GM06990 (cell line): ENCODE results near the gene CAMK2N1.

Experiments used
- DNase-seq: peaks from one replicate; pipeline ENCODE4 v3.0.0-alpha.2; 2011; ENCODE audit not compliant: insufficient read length; ENCODE audit errors: extremely low read depth
- H3K27me3 ChIP-seq: replicated peaks from 2 replicates; pipeline ENCODE4 v1.6.0; 2011; ENCODE audit warnings: low read length; ENCODE audit not compliant: control insufficient read depth, insufficient read depth
- H3K36me3 ChIP-seq: 2 replicates; pipeline ENCODE4 v1.5.1; 2011; ENCODE audit warnings: low read length; ENCODE audit not compliant: control insufficient read depth, insufficient read depth
- H3K4me3 ChIP-seq: replicated peaks from 2 replicates; pipeline ENCODE4 v1.5.1; 2011; ENCODE audit warnings: low read depth, mild to moderate bottlenecking, control low read depth, low read length
- TF ChIP-seq, protein P1 (sequence below): IDR thresholded peaks from 2 replicates; pipeline ENCODE4 v1.5.1; 2011; ENCODE audit warnings: low read length, control low read depth, mild to moderate bottlenecking, inconsistent platforms; ENCODE audit not compliant: insufficient read depth, poor library complexity, severe bottlenecking

CAMK2N1 gene

DNA sequence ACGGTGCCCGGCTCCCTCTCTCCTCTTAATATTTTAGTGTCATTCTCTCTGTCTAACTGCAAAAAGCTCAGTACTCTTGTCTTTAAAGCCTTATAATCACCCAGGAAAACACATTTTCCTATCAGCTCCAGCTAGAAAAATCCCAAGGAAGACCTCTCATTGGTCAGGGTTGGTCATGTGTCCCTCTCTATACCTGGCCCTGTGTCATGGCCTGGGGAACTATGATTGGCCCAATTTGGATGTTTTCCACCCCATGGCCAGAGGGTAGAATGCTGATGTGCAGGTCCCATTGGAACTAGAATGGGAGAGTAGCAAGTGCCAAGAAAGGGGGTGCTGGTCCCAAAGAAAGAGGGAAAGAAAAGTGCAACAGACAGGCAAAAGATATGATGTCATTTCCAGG lies 27.3 kb downstream of the CAMK2N1 start:
- Histone ChIP-seq H3K27me3 (no peaks in the 10 kb centered on the region), H3K4me3 (no peak overlapping the region), H3K36me3 (no peaks in the 10 kb centered on the region)
- TF ChIP-seq, protein P1, sequence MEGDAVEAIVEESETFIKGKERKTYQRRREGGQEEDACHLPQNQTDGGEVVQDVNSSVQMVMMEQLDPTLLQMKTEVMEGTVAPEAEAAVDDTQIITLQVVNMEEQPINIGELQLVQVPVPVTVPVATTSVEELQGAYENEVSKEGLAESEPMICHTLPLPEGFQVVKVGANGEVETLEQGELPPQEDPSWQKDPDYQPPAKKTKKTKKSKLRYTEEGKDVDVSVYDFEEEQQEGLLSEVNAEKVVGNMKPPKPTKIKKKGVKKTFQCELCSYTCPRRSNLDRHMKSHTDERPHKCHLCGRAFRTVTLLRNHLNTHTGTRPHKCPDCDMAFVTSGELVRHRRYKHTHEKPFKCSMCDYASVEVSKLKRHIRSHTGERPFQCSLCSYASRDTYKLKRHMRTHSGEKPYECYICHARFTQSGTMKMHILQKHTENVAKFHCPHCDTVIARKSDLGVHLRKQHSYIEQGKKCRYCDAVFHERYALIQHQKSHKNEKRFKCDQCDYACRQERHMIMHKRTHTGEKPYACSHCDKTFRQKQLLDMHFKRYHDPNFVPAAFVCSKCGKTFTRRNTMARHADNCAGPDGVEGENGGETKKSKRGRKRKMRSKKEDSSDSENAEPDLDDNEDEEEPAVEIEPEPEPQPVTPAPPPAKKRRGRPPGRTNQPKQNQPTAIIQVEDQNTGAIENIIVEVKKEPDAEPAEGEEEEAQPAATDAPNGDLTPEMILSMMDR: no peak
- DNase-seq: no peak

DNA sequence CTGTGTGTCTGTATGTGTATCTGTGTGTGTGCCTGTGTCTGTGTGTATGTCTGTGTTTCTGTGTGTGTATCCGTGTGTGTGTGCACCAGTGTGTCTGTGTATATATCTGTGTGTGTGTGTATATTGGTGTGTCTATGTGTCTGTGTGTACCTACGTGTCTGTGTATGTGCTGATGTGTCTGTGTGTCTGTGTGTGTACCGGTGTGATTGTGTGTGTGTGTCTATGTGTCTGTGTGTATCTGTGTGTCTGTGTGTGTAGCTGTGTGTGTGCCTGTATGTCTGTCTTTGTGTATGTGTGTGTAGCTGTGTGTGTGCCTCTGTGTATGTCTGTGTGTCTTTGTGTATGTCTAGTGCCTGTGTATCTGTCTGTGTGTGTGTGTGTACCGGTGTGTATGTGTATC lies 32.0 kb downstream of the CAMK2N1 start:
- TF ChIP-seq, protein P1: no peak

DNA sequence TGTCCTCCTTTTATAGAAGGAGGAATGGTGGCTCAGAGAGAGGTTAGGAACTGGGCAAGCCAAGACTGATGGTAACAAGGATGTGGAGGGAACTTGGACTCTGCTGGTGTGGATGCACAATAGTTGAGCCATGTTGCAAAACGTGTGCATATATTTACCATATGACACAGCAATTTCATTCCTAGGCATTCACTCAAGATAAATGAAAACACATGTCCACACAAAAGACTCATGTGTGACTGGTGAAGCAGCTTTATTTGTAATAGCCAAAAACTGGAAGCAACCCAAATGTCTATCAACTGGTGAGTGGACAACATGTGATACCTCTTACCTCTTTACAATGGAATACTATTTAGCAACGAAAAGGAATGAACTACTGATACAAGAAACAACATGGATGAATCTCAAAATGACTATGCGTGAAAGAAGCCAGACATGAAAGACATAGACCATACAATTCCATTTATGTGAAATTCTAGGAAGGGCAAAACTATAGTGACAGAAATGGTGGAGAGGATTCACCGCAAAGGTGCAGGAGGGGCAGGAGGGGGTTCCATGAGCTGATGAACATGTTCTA lies 36.2 kb downstream of the CAMK2N1 start:
- Histone ChIP-seq H3K27me3 (no peaks in the 10 kb centered on the region; the same call in 1 of the 2 replicates), H3K36me3 (no peaks in the 10 kb centered on the region), H3K4me3 (no peak overlapping the region)
- TF ChIP-seq, protein P1: no peak
- no peak for DNase-seq

More for the DNA sequence above, 32.0 kb downstream of the CAMK2N1 start:
- no peaks in the 10 kb centered on the region for H3K36me3 ChIP-seq
- no peaks in the 10 kb centered on the region; the same call in 1 of the 2 replicates for H3K27me3 ChIP-seq
- no peak for DNase-seq
- no peak overlapping the region for H3K4me3 ChIP-seq

DNA sequence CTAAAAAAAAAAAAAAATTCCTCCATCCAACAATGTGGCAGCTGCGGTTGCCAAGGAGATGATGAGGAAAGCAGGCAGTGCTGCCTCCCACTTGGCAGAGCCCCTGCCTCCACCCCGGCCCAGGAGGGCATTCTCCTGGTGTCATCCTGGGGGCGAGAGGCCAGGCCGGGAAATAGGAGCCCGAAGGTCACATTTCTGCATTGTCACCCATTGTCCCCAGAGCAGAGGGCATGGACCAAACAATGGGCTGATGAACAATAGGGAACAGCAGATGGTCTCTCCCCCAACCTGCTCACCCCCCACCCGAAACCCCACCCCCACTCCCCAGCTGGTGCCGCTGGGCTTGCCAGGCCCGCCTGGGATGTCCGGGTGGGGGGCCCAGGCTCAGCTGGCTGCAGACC lies 37.3 kb downstream of the CAMK2N1 start:
- Histone ChIP-seq H3K27me3 (no peaks in the 10 kb centered on the region; the same call in 1 of the 2 replicates), H3K36me3 (no peaks in the 10 kb centered on the region), H3K4me3 (no peak overlapping the region)
- DNase-seq: no peak
- TF ChIP-seq, protein P1: no peak

DNA sequence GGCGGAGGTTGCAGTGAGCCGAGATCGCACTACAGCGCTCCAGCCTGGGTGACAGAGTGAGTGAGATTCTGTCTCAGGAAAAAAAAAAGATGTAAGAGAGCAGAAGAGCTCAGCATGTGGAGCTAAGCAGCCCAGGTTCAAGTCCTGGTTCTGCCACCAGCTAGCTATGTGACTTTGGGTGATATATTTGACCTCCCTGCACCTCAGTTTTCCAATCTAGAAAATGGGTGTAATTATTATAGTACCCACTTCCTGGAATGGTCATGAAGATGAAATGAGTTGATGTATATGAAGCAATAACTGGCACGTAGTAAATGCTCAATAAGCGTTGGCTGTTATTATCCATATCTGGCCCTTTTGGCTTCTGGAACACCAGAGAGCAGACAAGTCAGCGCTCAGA lies 38.2 kb downstream of the CAMK2N1 start:
- no peaks in the 10 kb centered on the region; the same call in 1 of the 2 replicates for H3K27me3 ChIP-seq
- H3K4me3 ChIP-seq: no peak overlapping the region
- TF ChIP-seq, protein P1: no peak
- DNase-seq: no peak
- H3K36me3 ChIP-seq: no peaks in the 10 kb centered on the region

DNA sequence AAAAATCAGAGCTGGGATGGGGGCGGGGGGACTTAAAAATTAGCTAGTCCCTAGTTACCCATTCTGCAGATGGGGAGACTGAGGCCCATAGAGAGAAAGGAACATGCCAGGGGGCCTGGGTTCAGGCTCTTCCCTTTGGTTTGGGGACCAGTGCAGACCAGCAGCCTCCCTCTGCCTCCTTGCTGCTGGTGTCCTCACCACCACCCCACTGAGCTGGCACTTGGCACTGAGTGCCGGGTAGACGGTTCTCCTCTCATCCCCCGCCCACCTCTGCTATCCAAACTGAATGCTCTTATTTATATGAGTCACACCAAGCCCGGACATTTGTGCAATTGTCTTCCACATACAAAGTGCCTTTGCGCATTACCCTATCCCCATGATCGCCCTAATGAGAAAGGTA lies 39.2 kb downstream of the CAMK2N1 start:
- H3K4me3 ChIP-seq: no peak overlapping the region
- no peaks in the 10 kb centered on the region for H3K36me3 ChIP-seq
- no peaks in the 10 kb centered on the region; the same call in 1 of the 2 replicates for H3K27me3 ChIP-seq
- TF ChIP-seq, protein P1: no peak
- no peak for DNase-seq
